ENCODE measurements around the gene AHDC1. TPM values are rescaled to one million over a fixed set of nuclear protein-coding genes. Genes with fewer than 3 reads are reported as not detected.

The AHDC1 gene
- total and polyA plus RNA-seq, 9 of the 15 experiments (the other 6 are each of a cell fraction or from before 2014, with no cell fraction given) = 0.21 to 36.4 (median 4.7) TPM

- Histone ChIP-seq H3K9ac (ENCODE audit: insufficient read depth in 1 of 2, low read depth in 2 of 2, low read length in 2 of 2) (peak overlapping the region in 1 of 2 experiments; percentile 53; a peak in 2 of 4 replicates), H3K9me1 (ENCODE audit: control insufficient read depth, insufficient read depth, low read length) (peaks cover 4% of the 10 kb centered on the region), H3K4me1 (replicated peaks in 1 of 2; ENCODE audit: control insufficient read depth in 2 of 2, insufficient read depth in 2 of 2, low read length in 2 of 2) (peaks cover 40 to 61% of the 10 kb centered on the region in 2 experiments), H2AFZ (ENCODE audit: low read depth, low read length) (no peak overlapping the region), H3K4me2 (ENCODE audit: insufficient read depth, low read length) (no peak overlapping the region), H3K79me2 (ENCODE audit: control insufficient read depth, insufficient read depth, low read length) (no peaks in the 10 kb centered on the region), H3K9me3 (replicated peaks; ENCODE audit: control insufficient read depth, insufficient read depth, low read depth, low read length) (no peaks in the 10 kb centered on the region), H3K36me3 (ENCODE audit: control insufficient read depth, insufficient read depth, low read length) (no peaks in the 10 kb centered on the region), H3K27ac (ENCODE audit: extremely low read depth, low read depth, low read length) (no peak overlapping the region), H3K27me3 (ENCODE audit: control insufficient read depth in 2 of 2, insufficient read depth in 2 of 2, low read length in 2 of 2) (no peaks in the 10 kb centered on the region), H3K4me3 (no peak overlapping the region), H4K20me1 (replicated peaks; ENCODE audit: control insufficient read depth, insufficient read depth, low read length) (no peaks in the 10 kb centered on the region)
- in situ Hi-C loops (cut with MboI) (no loop called here), intact Hi-C loops (cut with micrococcal nuclease) (no loop called here)
- DNase-seq (ENCODE audit: extremely low read depth in 1 of 4, low spot score in 3 of 4) (no peak), FAIRE-seq (no peak), ATAC-seq (no peak)
- TF ChIP-seq BCOR (IDR thresholded peaks at IDR 0.05) (peak; percentile 57; the same call in 1 of the 2 replicates), KDM1A (IDR thresholded peaks at IDR 0.05) (peak in 1 of 2 experiments; percentile 51; a peak in 1 of 4 replicates), ZNF589 (CRISPR knock-in tag; IDR thresholded peaks at IDR 0.05; ENCODE audit: low read depth) (no peak)
- WGBS (ENCODE audit: insufficient coverage, low coverage, missing lambda C conversion rate) = 83% methylated on average over 21 of the region's 24 CpGs
- no TSS peak for BruUV-seq (replicated peaks)
- ChIA-PET POLR2A (interaction anchor here (0.5 to 2.5 kb wide), 5 partner anchors 10 to 41 kb away, joined by 3 to 7 read pairs (median 3); no protein-coding TSS in a partner anchor), CTCF (ENCODE audit: low intra/inter-chr PET ratio) (interaction anchor here (0.6 kb wide), 1 partner anchor 38 kb away, joined by 4 read pairs; no protein-coding TSS in a partner anchor)
Observed at GRCh38 chr1:27519331-27520258, 84.3 kb downstream of the AHDC1 start.

- no peak overlapping the region for H3K9ac ChIP-seq (ENCODE audit: insufficient read depth in 1 of 2, low read depth in 2 of 2, low read length in 2 of 2)
- no peak for FAIRE-seq
- in situ Hi-C loops (cut with MboI) = no loop called here
- ATAC-seq = no peak
- DNase-seq (ENCODE audit: extremely low read depth in 1 of 4, low spot score in 3 of 4) = no peak
- no peaks in the 10 kb centered on the region for H3K27me3 ChIP-seq (ENCODE audit: control insufficient read depth in 2 of 2, insufficient read depth in 2 of 2, low read length in 2 of 2)
- no peak overlapping the region for H3K4me3 ChIP-seq
- no TSS peak for BruUV-seq (replicated peaks)
- WGBS (ENCODE audit: insufficient coverage, low coverage, missing lambda C conversion rate) = 88% methylated on average over 7 of the region's 7 CpGs
- POLR2A ChIA-PET = interaction anchor here (0.5 to 1.1 kb wide), 2 partner anchors 10 to 19 kb away, joined by 3 read pairs; no protein-coding TSS in a partner anchor
- H3K36me3 ChIP-seq (ENCODE audit: control insufficient read depth, insufficient read depth, low read length) = no peaks in the 10 kb centered on the region
- H3K9me1 ChIP-seq (ENCODE audit: control insufficient read depth, insufficient read depth, low read length) = peaks cover 4% of the 10 kb centered on the region
- peak overlapping the region; percentile 96; the same call in 1 of the 2 replicates for H2AFZ ChIP-seq (ENCODE audit: low read depth, low read length)
- intact Hi-C loops (cut with micrococcal nuclease) = no loop called here
- CTCF ChIA-PET (ENCODE audit: low intra/inter-chr PET ratio) = no interaction called here
- no peaks in the 10 kb centered on the region for H4K20me1 ChIP-seq (replicated peaks; ENCODE audit: control insufficient read depth, insufficient read depth, low read length)
- H3K9me3 ChIP-seq (replicated peaks; ENCODE audit: control insufficient read depth, insufficient read depth, low read depth, low read length) = no peaks in the 10 kb centered on the region
- no peaks in the 10 kb centered on the region for H3K79me2 ChIP-seq (ENCODE audit: control insufficient read depth, insufficient read depth, low read length)
- peaks cover 39 to 58% of the 10 kb centered on the region in 2 experiments for H3K4me1 ChIP-seq (replicated peaks in 1 of 2; ENCODE audit: control insufficient read depth in 2 of 2, insufficient read depth in 2 of 2, low read length in 2 of 2)
- no peak overlapping the region for H3K4me2 ChIP-seq (ENCODE audit: insufficient read depth, low read length)
- no peak overlapping the region for H3K27ac ChIP-seq (ENCODE audit: extremely low read depth, low read depth, low read length)
- no peak for TF ChIP-seq ZNF121 (CRISPR knock-in tag; conservative IDR thresholded peaks at IDR 0.05)
- TF ChIP-seq KDM1A (IDR thresholded peaks at IDR 0.05) = peak in 1 of 2 experiments; percentile 59; a peak in 2 of 4 replicates
- TF ChIP-seq ZNF24 (IDR thresholded peaks at IDR 0.05) = peak; percentile 94
- no peak for TF ChIP-seq SRSF1 (IDR thresholded peaks at IDR 0.05; ENCODE audit: low read depth, low read length)
- peak; percentile 88 for TF ChIP-seq ZNF316 (IDR thresholded peaks at IDR 0.05)
- peak; percentile 98 for TF ChIP-seq ZKSCAN1 (IDR thresholded peaks at IDR 0.05; ENCODE audit: low read depth, low read length)
- TF ChIP-seq SAP30 (IDR thresholded peaks at IDR 0.05; ENCODE audit: borderline replicate concordance, insufficient read depth, low read depth, low read length, poor library complexity, severe bottlenecking) = no peak
- 0 out of 2 replicates have a peak, but pooled peaks have one; percentile 40 for TF ChIP-seq SPI1 (IDR thresholded peaks at IDR 0.05; ENCODE audit: borderline replicate concordance, low read depth, low read length)
- no peak for TF ChIP-seq ZNF75A (CRISPR knock-in tag; IDR thresholded peaks at IDR 0.05)
- TF ChIP-seq, protein P1, sequence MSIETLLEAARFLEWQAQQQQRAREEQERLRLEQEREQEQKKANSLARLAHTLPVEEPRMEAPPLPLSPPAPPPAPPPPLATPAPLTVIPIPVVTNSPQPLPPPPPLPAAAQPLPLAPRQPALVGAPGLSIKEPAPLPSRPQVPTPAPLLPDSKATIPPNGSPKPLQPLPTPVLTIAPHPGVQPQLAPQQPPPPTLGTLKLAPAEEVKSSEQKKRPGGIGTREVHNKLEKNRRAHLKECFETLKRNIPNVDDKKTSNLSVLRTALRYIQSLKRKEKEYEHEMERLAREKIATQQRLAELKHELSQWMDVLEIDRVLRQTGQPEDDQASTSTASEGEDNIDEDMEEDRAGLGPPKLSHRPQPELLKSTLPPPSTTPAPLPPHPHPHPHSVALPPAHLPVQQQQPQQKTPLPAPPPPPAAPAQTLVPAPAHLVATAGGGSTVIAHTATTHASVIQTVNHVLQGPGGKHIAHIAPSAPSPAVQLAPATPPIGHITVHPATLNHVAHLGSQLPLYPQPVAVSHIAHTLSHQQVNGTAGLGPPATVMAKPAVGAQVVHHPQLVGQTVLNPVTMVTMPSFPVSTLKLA (conservative IDR thresholded peaks at IDR 0.05) = 0 out of 4 replicates have a peak, but pooled peaks of 1 of the 2 experiments have one; percentile 7
- peak in 1 of 2 experiments; percentile 74; a peak in 2 of 4 replicates for TF ChIP-seq TRIM24 (IDR thresholded peaks at IDR 0.05)
- TF ChIP-seq PHF20 (IDR thresholded peaks at IDR 0.05; ENCODE audit: partially characterized antibody) = peak; percentile 16
Observed at GRCh38 chr1:27518808-27519207, 85.1 kb downstream of the AHDC1 start.

Measured in K562 (cell line).